Measurements from ENCODE around the gene TNRC6B.
"Not testable (repeated sequence)": the region's sequence is repeated elsewhere in the genome, so short reads cannot be mapped to it uniquely, and the experiment has no call there.

The TNRC6B gene

DNA sequence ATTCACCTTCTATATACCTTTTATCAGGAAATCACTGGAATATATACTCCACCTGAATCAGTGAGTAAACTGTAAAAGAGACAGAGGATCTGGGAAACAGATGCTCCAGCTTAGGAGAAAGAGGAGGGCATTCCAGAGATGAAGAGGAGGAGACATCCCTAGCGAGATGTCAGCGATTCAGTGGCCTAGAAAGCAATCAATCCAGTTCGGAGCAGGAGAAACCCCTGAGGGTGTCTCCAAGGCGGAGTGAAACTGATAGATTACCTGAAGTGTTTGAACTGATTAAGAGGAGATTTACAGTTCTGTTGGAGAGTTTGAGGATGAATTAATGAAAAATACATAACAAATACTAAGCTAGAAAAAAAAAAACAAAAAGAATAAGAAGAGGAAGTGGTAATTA is 24.5 kb upstream of the TNRC6B start:
- DNase-seq (ENCODE audit: extremely low read depth, low read depth), result no peak

DNA sequence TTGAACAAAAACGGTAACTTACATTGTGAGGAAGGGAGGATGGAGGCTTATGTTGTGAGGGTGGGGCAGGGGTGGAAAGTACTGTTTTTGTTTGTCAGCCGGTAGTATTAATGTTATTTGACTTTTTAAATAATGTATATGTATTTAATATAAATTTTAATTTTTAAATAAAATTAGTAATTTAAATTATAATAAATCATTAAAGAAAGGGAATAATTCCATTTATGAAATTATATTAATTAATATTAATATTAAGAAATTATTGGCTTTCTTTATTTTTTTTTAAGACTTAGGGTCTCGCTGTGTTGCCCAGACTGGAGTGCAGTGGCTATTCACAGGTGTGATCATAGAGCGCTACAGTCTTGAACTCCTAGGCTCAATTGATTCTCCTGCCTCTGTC is 24.0 kb upstream of the TNRC6B start:
- TF ChIP-seq, protein P1, sequence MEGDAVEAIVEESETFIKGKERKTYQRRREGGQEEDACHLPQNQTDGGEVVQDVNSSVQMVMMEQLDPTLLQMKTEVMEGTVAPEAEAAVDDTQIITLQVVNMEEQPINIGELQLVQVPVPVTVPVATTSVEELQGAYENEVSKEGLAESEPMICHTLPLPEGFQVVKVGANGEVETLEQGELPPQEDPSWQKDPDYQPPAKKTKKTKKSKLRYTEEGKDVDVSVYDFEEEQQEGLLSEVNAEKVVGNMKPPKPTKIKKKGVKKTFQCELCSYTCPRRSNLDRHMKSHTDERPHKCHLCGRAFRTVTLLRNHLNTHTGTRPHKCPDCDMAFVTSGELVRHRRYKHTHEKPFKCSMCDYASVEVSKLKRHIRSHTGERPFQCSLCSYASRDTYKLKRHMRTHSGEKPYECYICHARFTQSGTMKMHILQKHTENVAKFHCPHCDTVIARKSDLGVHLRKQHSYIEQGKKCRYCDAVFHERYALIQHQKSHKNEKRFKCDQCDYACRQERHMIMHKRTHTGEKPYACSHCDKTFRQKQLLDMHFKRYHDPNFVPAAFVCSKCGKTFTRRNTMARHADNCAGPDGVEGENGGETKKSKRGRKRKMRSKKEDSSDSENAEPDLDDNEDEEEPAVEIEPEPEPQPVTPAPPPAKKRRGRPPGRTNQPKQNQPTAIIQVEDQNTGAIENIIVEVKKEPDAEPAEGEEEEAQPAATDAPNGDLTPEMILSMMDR (IDR thresholded peaks at IDR 0.05; ENCODE audit: low read depth, low read length, missing control alignments), result no peak
- H3K4me3 ChIP-seq (replicated peaks; ENCODE audit: low read depth, low read length), result no peak overlapping the region
- no peak for DNase-seq (ENCODE audit: extremely low read depth, low read depth)

More for the DNA sequence above, 24.5 kb upstream of the TNRC6B start:
- H3K4me3 ChIP-seq (replicated peaks; ENCODE audit: low read depth, low read length), result no peak overlapping the region
- TF ChIP-seq, protein P1 (IDR thresholded peaks at IDR 0.05; ENCODE audit: low read depth, low read length, missing control alignments), result no peak

DNA sequence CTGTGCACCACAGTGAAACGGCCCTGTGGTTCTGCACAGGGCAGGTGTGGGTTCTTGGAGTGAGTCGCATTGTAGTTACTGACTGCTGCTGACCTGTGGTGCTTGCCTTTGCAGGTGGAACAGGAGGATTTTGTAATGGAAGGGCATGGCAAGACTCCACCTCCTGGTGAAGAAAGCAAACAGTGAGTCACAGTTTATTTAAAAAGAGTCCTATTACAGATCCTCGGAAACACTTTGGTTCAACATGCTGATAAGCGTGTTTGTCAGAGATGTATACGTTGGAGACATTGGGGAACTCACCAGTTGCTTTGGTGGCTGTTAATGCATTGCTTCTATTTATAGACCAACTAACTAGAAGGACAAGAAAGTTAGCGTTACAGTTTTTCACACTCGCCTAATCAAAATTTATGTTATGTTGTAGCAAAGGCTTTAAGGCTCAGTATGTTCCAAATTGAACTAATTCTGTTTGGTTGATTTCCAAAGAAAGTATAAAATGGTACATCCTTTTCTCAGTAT is 21.7 kb upstream of the TNRC6B start:
- TF ChIP-seq, protein P1 (IDR thresholded peaks at IDR 0.05; ENCODE audit: low read depth, low read length, missing control alignments), result peak; percentile 15
- H3K4me3 ChIP-seq (replicated peaks; ENCODE audit: low read depth, low read length), result no peak overlapping the region
- no peak for DNase-seq (ENCODE audit: extremely low read depth, low read depth)

DNA sequence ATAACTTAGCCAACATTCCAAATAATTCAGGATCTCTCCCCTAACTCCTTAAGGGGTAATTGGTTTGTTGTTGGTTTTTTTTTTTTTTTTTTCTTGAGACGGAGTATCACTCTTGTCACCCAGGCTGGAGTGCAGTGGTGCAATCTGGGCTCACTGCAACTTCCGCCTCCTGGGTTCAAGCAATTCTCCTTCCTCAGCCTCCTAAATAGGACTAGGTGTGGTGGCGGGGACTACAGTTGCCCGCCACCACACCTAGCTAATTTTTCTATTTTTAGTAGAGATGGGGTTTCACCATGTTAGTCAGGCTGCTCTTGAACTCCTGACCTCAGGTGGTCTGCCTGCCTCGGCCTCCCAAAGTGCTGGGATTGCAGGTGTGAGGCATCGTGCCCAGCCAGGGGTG is 21.0 kb upstream of the TNRC6B start:
- not testable (repeated sequence) for DNase-seq (ENCODE audit: extremely low read depth, low read depth); H3K4me3 ChIP-seq (replicated peaks; ENCODE audit: low read depth, low read length)

DNA sequence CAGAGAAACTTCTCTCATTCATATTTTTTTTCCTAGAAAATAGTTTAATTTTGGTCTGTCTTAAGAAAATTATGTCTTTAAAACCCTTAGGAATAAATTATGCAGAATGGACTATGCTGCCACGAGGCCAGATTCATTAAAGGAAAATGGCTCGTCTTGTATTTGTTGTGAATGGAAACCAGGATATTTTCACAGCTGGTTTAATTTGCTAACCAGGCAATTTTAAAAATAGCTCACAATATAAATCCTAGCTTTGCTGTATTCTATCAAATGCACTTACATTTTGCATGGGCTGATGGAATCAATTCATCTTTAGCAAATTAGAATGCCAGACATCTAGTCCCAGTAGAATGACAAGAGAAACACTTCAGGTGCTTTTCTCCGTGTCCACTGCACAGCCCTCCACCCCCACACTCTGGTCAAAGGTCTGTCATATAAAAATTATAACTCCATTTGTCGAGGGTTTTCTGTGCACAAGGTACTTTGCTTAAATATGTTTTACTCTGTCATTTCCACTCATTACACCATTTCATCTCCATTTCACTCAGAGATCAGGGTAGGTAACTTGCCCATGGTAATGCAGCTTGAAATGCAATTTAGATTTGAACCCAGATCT is 20.3 kb upstream of the TNRC6B start:
- no peak overlapping the region for H3K4me3 ChIP-seq (replicated peaks; ENCODE audit: low read depth, low read length)
- DNase-seq (ENCODE audit: extremely low read depth, low read depth), result no peak
- TF ChIP-seq, protein P1 (IDR thresholded peaks at IDR 0.05; ENCODE audit: low read depth, low read length, missing control alignments), result no peak

DNA sequence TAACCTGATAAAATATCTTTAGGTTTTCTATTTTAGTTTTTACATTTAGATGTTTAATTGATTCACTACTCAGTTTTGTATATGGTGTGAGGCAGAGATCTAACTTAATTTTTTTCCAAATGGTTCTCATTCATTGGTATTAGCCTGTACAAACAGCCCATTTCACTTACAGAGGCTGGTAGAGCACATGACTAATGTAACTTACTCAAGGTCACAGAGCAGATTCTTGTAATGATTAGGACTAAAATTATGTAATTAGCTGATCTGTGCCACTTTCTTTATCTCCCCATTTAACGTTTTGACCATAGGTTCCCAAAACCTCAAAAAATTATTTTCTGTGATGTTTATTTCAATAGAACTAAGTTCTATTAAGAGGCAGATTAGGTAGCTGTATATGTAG is 16.5 kb upstream of the TNRC6B start:
- DNase-seq (ENCODE audit: extremely low read depth, low read depth), result no peak
- no peak overlapping the region for H3K4me3 ChIP-seq (replicated peaks; ENCODE audit: low read depth, low read length)
- TF ChIP-seq, protein P1 (IDR thresholded peaks at IDR 0.05; ENCODE audit: low read depth, low read length, missing control alignments), result no peak

DNA sequence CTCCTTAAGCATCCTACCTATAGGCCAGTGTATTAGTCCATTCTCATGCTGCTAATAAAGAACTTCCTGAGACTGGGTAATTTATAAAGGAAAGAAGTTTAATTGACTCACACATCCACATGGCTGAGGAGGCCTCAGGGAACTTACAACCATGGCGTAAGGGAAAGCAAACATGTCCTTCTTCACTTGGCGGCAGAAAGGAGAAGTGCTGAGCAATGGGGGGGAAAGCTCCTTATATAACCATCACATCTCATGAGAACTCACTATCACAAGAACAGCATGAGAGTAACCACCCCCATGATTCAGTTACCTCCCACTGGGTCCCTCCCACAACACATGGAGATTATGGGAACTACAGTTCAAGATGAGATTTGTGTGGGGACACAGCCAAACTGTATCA is 12.2 kb upstream of the TNRC6B start:
- not testable (repeated sequence) for DNase-seq (ENCODE audit: extremely low read depth, low read depth); H3K4me3 ChIP-seq (replicated peaks; ENCODE audit: low read depth, low read length)

DNA sequence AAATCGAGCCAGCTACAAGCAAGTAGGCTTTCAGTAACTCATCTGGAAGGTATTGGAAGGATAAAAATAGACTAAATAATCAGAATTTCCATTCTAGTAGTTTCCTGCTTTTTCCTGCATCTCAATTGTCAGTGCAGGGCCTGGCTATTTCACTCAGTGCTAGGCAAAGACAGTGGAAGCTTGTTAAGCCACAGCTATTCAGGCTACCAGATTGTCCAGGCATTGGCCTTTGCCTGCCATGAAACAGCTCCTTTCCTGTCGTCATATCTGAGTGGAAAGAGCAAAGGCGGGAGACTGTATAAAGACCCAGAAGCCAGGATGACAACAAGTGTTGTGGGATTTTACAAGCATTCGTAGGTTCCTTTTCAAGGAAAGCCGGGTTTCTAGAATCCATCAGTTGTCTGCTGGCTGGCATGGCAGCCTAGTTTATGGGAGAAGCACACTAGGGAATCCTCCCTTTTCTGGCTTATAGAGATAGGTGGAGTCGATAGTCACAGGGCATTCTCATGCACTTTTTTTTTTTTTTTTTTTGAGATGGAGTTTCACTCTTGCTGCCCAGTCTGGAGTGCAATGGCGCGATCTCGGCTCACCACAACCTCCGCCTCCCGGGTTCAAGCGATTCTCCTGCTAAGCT is 2.0 kb upstream of the TNRC6B start:
- DNase-seq (ENCODE audit: extremely low read depth, low read depth), result no peak
- TF ChIP-seq, protein P1 (IDR thresholded peaks at IDR 0.05; ENCODE audit: low read depth, low read length, missing control alignments), result no peak

More for the DNA sequence above, 2.0 kb upstream of the TNRC6B start:
- H3K4me3 ChIP-seq (replicated peaks; ENCODE audit: low read depth, low read length), result no peak overlapping the region
